NCI-H1694 treated with DMSO at 0.1 percent for 48 hours (cell line): ENCODE data around the gene ARHGEF3.

Source experiments
- DNase-seq: peaks from one replicate; lab custom pipeline; 2025; lab: John Stamatoyannopoulos, UW

ARHGEF3 gene

GRCh38 chr3:56822501-56822900 lies 20.8 kb upstream of the ARHGEF3 start:
- no peak for DNase-seq

- DNase-seq: no peak
Measured at GRCh38 chr3:56819016-56819809, 17.5 kb upstream of the ARHGEF3 start.

- no peak for DNase-seq
Measured at GRCh38 chr3:56818156-56818985, 16.6 kb upstream of the ARHGEF3 start.

GRCh38 chr3:56817646-56818045 lies 15.9 kb upstream of the ARHGEF3 start:
- DNase-seq: no peak

GRCh38 chr3:56816061-56816460 lies 14.3 kb upstream of the ARHGEF3 start:
- no peak for DNase-seq

GRCh38 chr3:56815589-56815988 lies 13.8 kb upstream of the ARHGEF3 start:
- no peak for DNase-seq

- no peak for DNase-seq
Measured at GRCh38 chr3:56813653-56813960, 11.9 kb upstream of the ARHGEF3 start.

- no peak for DNase-seq
Measured at GRCh38 chr3:56812754-56813652, 11.3 kb upstream of the ARHGEF3 start.

- DNase-seq: no peak
Measured at GRCh38 chr3:56811546-56812202, 9.9 kb upstream of the ARHGEF3 start.

GRCh38 chr3:56810577-56811545 lies 9.1 kb upstream of the ARHGEF3 start:
- DNase-seq: peak; percentile 83

- DNase-seq: no peak
Measured at GRCh38 chr3:56806407-56806806, 4.7 kb upstream of the ARHGEF3 start.

GRCh38 chr3:56802790-56803189 lies 1.0 kb upstream of the ARHGEF3 start:
- DNase-seq: no peak

GRCh38 chr3:56802378-56802745 lies 613 bp upstream of the ARHGEF3 start:
- DNase-seq: no peak

- no peak for DNase-seq
Measured at GRCh38 chr3:56800832-56801661, 702 bp downstream of the ARHGEF3 start.

GRCh38 chr3:56800130-56800831 lies 1.5 kb downstream of the ARHGEF3 start:
- no peak for DNase-seq

GRCh38 chr3:56799251-56799882 lies 2.4 kb downstream of the ARHGEF3 start:
- peak; percentile 51 for DNase-seq

GRCh38 chr3:56796996-56797395 lies 4.8 kb downstream of the ARHGEF3 start:
- no peak for DNase-seq

- DNase-seq: no peak
Measured at GRCh38 chr3:56796202-56796601, 5.5 kb downstream of the ARHGEF3 start.

GRCh38 chr3:56795829-56796185 lies 5.9 kb downstream of the ARHGEF3 start:
- DNase-seq: no peak
